CD4-positive, alpha-beta T cell treated with Interleukin-15 for 4 hours (primary cell): ENCODE data around the gene ITPR1.

Source experiments
- DNase-seq: peaks from one replicate; pipeline ENCODE4 v3.0.0-alpha.2; 2020; ENCODE audit warnings: low spot score

Gene ITPR1

GRCh38 chr3:4533489-4534443, 40.6 kb downstream of the ITPR1 start:
- DNase-seq: no peak

- DNase-seq: no peak
Measured at GRCh38 chr3:4534906-4535305, 41.8 kb downstream of the ITPR1 start.

- DNase-seq: no peak
Measured at GRCh38 chr3:4536260-4536659, 43.1 kb downstream of the ITPR1 start.

- no peak for DNase-seq
Measured at GRCh38 chr3:4540267-4540666, 47.1 kb downstream of the ITPR1 start.

GRCh38 chr3:4543110-4543509, 50.0 kb downstream of the ITPR1 start:
- no peak for DNase-seq

GRCh38 chr3:4546346-4547178, 53.4 kb downstream of the ITPR1 start:
- no peak for DNase-seq

- no peak for DNase-seq
Measured at GRCh38 chr3:4547799-4548198, 54.7 kb downstream of the ITPR1 start.

- no peak for DNase-seq
Measured at GRCh38 chr3:4548356-4548755, 55.2 kb downstream of the ITPR1 start.

- DNase-seq: no peak
Measured at GRCh38 chr3:4548780-4549179, 55.6 kb downstream of the ITPR1 start.

GRCh38 chr3:4549896-4550295, 56.7 kb downstream of the ITPR1 start:
- no peak for DNase-seq

- DNase-seq: no peak
Measured at GRCh38 chr3:4551051-4551711, 58.0 kb downstream of the ITPR1 start.

GRCh38 chr3:4551794-4552442, 58.8 kb downstream of the ITPR1 start:
- no peak for DNase-seq

GRCh38 chr3:4552811-4553210, 59.7 kb downstream of the ITPR1 start:
- DNase-seq: no peak

- no peak for DNase-seq
Measured at GRCh38 chr3:4561661-4562060, 68.5 kb downstream of the ITPR1 start.

GRCh38 chr3:4562595-4562994, 69.4 kb downstream of the ITPR1 start:
- DNase-seq: no peak

GRCh38 chr3:4564270-4564669, 71.1 kb downstream of the ITPR1 start:
- DNase-seq: no peak

- no peak for DNase-seq
Measured at GRCh38 chr3:4564928-4565586, 71.9 kb downstream of the ITPR1 start.

GRCh38 chr3:4565809-4566501, 72.8 kb downstream of the ITPR1 start:
- DNase-seq: no peak

GRCh38 chr3:4568841-4569240, 75.7 kb downstream of the ITPR1 start:
- DNase-seq: no peak

GRCh38 chr3:4570840-4571621, 77.9 kb downstream of the ITPR1 start:
- no peak for DNase-seq
